Bronchial epithelial cell (primary cell): ENCODE results near the gene COA4. TPM values are rescaled to one million over a fixed set of nuclear protein-coding genes. Genes with fewer than 3 reads are reported as not detected.

Source experiments
- DNase-seq: peaks from one replicate; pipeline ENCODE4 v3.0.0-alpha.2; 2010; ENCODE audit warnings: low read depth
- FAIRE-seq: peaks from 2 replicates; lab custom pipeline; 2011; peaks lifted over from hg19 to GRCh38; lab: Jason Lieb, UNC
- H3K27me3 ChIP-seq: 2 replicates; pipeline ENCODE4 v1.5.1; 2011; ENCODE audit warnings: low read length; ENCODE audit not compliant: control insufficient read depth, insufficient read depth
- H3K36me3 ChIP-seq: 2 replicates; pipeline ENCODE4 v1.5.1; 2011; ENCODE audit warnings: low read length; ENCODE audit not compliant: control insufficient read depth, insufficient read depth
- H3K4me3 ChIP-seq: 2 replicates; pipeline ENCODE4 v1.5.1; 2011; ENCODE audit warnings: mild to moderate bottlenecking, low read depth, low read length, control low read depth
- CTCF ChIP-seq: IDR thresholded peaks from 2 replicates; pipeline ENCODE4 v1.5.1; 2011; ENCODE audit warnings: mild to moderate bottlenecking, moderate library complexity, low read length, control low read depth, inconsistent platforms; ENCODE audit not compliant: insufficient read depth, severe bottlenecking
- total RNA-seq: library from RNA; depleted of rRNA; stranded (reverse); fragments of >200 nt; gene quantifications from 2 replicates; pipeline ENCODE4 v1.2.1, GENCODE V29; 2014

Gene COA4
- total RNA-seq = 92.3 and 102 TPM in 2 replicates

- H3K27me3 ChIP-seq = no peaks in the 10 kb centered on the region
- peaks cover 5% of the 10 kb centered on the region for H3K36me3 ChIP-seq
- peak within 1 kb of the TSS; percentile 55 for H3K4me3 ChIP-seq
- FAIRE-seq (no peak), DNase-seq (peak; percentile 94)
- TF ChIP-seq CTCF = no peak
These were observed at the start of gene COA4, which contains the start of gene PAAF1 for GRCh38 chr11:73876424-73877310. TSS of gene COA4 (minus strand) at chr11:73876846. CDS start at chr11:73873378, 3,468 bp downstream. TSS of gene PAAF1 (plus strand) at chr11:73876999. CDS start at chr11:73877022, 23 bp downstream.

- Histone ChIP-seq H3K27me3 (no peaks in the 10 kb centered on the region), H3K36me3 (peaks cover 9% of the 10 kb centered on the region), H3K4me3 (no peak overlapping the region)
- no peak for TF ChIP-seq CTCF
- DNase-seq = no peak
- FAIRE-seq = no peak
These were observed 44.5 kb upstream of the COA4 start for GRCh38 chr11:73921180-73921579.

GRCh38 chr11:73916435-73916834 is 39.8 kb upstream of the COA4 start:
- DNase-seq = peak; percentile 51
- no peak for FAIRE-seq
- no peak for TF ChIP-seq CTCF
- H3K4me3 ChIP-seq = no peak overlapping the region
- no peaks in the 10 kb centered on the region for H3K27me3 ChIP-seq
- peaks cover 12% of the 10 kb centered on the region for H3K36me3 ChIP-seq

- TF ChIP-seq CTCF = no peak
- H3K36me3 ChIP-seq = peaks cover 11% of the 10 kb centered on the region
- no peak overlapping the region for H3K4me3 ChIP-seq
- no peak for DNase-seq
- no peaks in the 10 kb centered on the region for H3K27me3 ChIP-seq
- FAIRE-seq = no peak
These were observed 37.6 kb upstream of the COA4 start for GRCh38 chr11:73914284-73914683.

GRCh38 chr11:73913472-73913871 is 36.8 kb upstream of the COA4 start:
- FAIRE-seq (no peak), DNase-seq (no peak)
- TF ChIP-seq CTCF = no peak
- Histone ChIP-seq H3K36me3 (peaks cover 7% of the 10 kb centered on the region), H3K27me3 (no peaks in the 10 kb centered on the region), H3K4me3 (no peak overlapping the region)

- TF ChIP-seq CTCF = no peak
- Histone ChIP-seq H3K27me3 (no peaks in the 10 kb centered on the region), H3K36me3 (peaks cover 7% of the 10 kb centered on the region), H3K4me3 (no peak overlapping the region)
- FAIRE-seq (no peak), DNase-seq (no peak)
These were observed 35.4 kb upstream of the COA4 start for GRCh38 chr11:73912026-73912425.
